Right lobe of liver (tissue), 6 donors: Measurements from ENCODE around the gene QPRT. TPM values are rescaled to one million over a fixed set of nuclear protein-coding genes. Genes with fewer than 3 reads are reported as not detected.
A peak's percentile ranks its signal among the peaks of the same experiment; 100 is the strongest.
"Not testable (repeated sequence)": the region's sequence is repeated elsewhere in the genome, so short reads cannot be mapped to it uniquely, and the experiment has no call there.

Source experiments
- ATAC-seq, 4 donors: fragments of 200-7000 bp; cut with Tn5 transposase; one replicate each; pipeline ENCODE4 v1.9.1; 2020; ENCODE audit warnings: mild to moderate bottlenecking in 4 of 4, moderate library complexity in 4 of 4
- DNase-seq, 3 donors: peaks; one replicate each; pipeline ENCODE4 v3.0.0-alpha.2; 2020
- H3K27ac ChIP-seq, 3 donors: fragments of 200-600 bp; one replicate each; pipeline ENCODE4 v1.8.0; 2022
- H3K27me3 ChIP-seq, 2 donors: fragments of 200-600 bp; one replicate each; pipeline ENCODE4 v1.8.0; 2022
- H3K36me3 ChIP-seq, 4 donors: fragments of 200-600 bp; sonication (generic) in 1 of 4; one replicate each; pipeline versions ENCODE4 v1.5.1 to v1.8.0; 2017 to 2022; ENCODE audit warnings: control low read depth in 1 of 4
- H3K4me1 ChIP-seq, 4 donors: fragments of 200-600 bp; sonication (generic) in 1 of 4; one replicate each; pipeline versions ENCODE4 v1.5.1 to v1.8.0; 2017 to 2022; ENCODE audit warnings: control low read depth in 1 of 4
- H3K4me3 ChIP-seq, 3 donors: fragments of 200-600 bp; one replicate each; pipeline ENCODE4 v1.8.0; 2022
- H3K9me3 ChIP-seq, 4 donors: fragments of 200-600 bp; sonication (generic) in 1 of 4; one replicate each; pipeline versions ENCODE4 v1.5.1 to v1.8.0; 2017 to 2022; ENCODE audit warnings: control low read depth in 1 of 4
- POLR2A ChIP-seq: fragments of 450-650 bp; IDR thresholded peaks from one replicate; pipeline ENCODE4 v1.6.1; 2017; ENCODE audit warnings: antibody characterized with exemption, mild to moderate bottlenecking
- WGBS: methylation state at CpG from one replicate; pipeline ENCODE4 v1.1.6; 2018; ENCODE audit warnings: low coverage, low lambda C conversion rate; ENCODE audit not compliant: insufficient coverage; ENCODE audit errors: missing lambda C conversion rate; 5-methylcytosine and 5-hydroxymethylcytosine counted together
- intact Hi-C, 2 donors: fragments of 100-400 bp; cut with DNase I; formaldehyde crosslinking; loops; one replicate each; pipeline versions ENCODE4 v1.11.2 to v1.14.1; 2022
- total RNA-seq, 6 experiments: library from RNA; depleted of rRNA in 2 of 6; stranded (reverse); fragments of >200 nt in 2 of 6; fragmentation: NEBNext Ultra II Directional in 3 of 6; extraction: Animal tissue kit (Norgen Biotek cat#: 25700) in 3 of 6; gene quantifications; one replicate each; pipeline versions ENCODE4 v1.1.0 to v1.2.4, GENCODE V29; 2016 to 2023
- TF ChIP-seq, protein P1 (sequence below), 4 donors: fragments of 200-600 bp in 3 of 4; fragments of 450-650 bp in 1 of 4; IDR thresholded peaks; one replicate each; pipeline versions ENCODE4 v1.5.1 to v1.8.0; 2016 to 2022; ENCODE audit warnings: antibody characterized with exemption in 4 of 4, mild to moderate bottlenecking in 2 of 4
- donor health status: DM: no; HTN: yes; CAD: no.
- donor health status: DM: no; HTN: no; CAD: no.
- donor health status: DM: no; HTN: no; CAD: no.
- donor health status: DM: no; HTN: yes; CAD: no.
- donor health status: DM: no; HTN: yes; CAD: no.

The QPRT gene
- total RNA-seq, 6 experiments from 2014 or later: 95.2 to 154 (median 128) TPM

DNA sequence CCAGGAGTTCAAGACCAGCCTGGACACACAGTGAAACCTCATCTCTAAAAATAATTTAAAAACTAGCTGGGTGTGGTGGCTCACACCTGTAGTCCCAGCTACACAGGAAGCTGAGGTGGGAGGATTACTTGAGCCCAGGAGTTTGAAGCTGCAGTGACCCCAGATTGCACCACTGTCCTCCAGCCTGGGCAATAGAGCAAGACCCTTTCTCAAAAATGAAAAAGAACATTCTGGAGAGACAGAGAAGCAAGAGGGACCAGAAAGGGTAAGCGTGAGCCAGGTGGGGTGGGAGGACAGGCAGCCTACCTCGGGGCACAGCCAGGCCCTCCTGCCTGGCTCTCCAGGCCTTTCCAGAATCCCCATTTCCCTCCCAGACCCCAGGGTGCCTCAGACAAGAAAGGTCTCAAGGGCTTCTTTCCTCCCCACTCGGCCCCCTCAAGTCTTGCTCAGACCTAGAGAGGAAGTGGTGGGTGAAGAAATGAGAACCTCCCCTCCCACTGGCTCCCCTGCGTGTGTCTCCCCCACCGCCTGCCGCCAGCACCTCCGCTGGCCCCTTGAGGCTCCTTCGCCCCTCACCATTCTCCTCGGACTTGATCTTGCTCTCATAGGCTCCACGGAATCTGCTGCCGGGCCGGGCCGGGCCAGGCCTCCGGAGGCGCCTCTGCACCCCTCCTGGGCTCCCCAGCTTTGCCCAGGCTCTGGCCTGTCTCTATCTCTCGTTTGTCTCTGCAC, 66.3 kb downstream of the QPRT start:
- Histone ChIP-seq H3K27me3 (no peaks in the 10 kb centered on the region), H3K9me3 (no peaks in the 10 kb centered on the region), H3K27ac (peak overlapping the region in 2 of 3 donors; percentile 43 to 65), H3K4me1 (no peaks in the 10 kb centered on the region), H3K36me3 (no peaks in the 10 kb centered on the region), H3K4me3 (peak overlapping the region; percentile 21 to 37 (median 33))
- DNase-seq (peak in 1 of 3 donors; percentile 19), ATAC-seq (peak; percentile 40 to 58 (median 51))
- 56% methylated on average over 10 of the region's 16 CpGs for WGBS
- TF ChIP-seq POLR2A: no peak
- TF ChIP-seq, protein P1, sequence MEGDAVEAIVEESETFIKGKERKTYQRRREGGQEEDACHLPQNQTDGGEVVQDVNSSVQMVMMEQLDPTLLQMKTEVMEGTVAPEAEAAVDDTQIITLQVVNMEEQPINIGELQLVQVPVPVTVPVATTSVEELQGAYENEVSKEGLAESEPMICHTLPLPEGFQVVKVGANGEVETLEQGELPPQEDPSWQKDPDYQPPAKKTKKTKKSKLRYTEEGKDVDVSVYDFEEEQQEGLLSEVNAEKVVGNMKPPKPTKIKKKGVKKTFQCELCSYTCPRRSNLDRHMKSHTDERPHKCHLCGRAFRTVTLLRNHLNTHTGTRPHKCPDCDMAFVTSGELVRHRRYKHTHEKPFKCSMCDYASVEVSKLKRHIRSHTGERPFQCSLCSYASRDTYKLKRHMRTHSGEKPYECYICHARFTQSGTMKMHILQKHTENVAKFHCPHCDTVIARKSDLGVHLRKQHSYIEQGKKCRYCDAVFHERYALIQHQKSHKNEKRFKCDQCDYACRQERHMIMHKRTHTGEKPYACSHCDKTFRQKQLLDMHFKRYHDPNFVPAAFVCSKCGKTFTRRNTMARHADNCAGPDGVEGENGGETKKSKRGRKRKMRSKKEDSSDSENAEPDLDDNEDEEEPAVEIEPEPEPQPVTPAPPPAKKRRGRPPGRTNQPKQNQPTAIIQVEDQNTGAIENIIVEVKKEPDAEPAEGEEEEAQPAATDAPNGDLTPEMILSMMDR (IDR thresholded peaks at IDR 0.05): no peak
- intact Hi-C loops: no loop called here

DNA sequence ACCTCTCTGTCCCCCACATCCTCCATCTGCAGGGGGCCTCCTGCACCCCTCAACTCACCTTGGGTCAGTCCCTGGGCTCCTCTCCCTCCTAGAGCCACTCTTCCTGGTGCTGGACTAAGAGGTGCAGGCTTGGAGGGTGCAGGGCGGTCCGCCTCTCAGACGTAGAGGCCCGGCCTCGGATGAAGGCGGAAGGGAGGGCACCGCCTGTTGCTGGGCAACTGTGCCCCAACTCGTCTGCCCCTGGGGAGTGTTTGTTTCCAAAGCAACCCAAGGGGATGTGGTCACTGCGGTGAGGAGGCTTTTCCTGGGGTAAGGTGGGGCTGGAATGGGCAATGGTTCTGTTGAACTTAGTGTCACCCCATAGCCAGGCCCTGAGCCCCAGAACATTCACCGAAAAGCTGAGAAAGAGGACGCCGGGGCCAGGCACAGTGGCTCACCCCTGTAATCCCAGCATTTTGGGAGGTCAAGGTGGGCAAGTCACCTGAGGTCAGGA, 66.9 kb downstream of the QPRT start, which contains the start of gene C16orf54:
Gene C16orf54 (minus strand): TSS at position 138 of the 493 bp plus-strand sequence. CDS start 1,039 bp downstream, outside the sequence.
- Histone ChIP-seq H3K4me3 (peak within 1 kb of the TSS; percentile 21 to 37 (median 33)), H3K27me3 (no peaks in the 10 kb centered on the region), H3K9me3 (no peaks in the 10 kb centered on the region), H3K27ac (peak within 1 kb of the TSS in 2 of 3 donors; percentile 43 to 65), H3K36me3 (no peaks in the 10 kb centered on the region), H3K4me1 (no peaks in the 10 kb centered on the region)
- TF ChIP-seq POLR2A: no peak
- TF ChIP-seq, protein P1 (IDR thresholded peaks at IDR 0.05): no peak
- ATAC-seq: peak; percentile 79 to 85 (median 82)
- intact Hi-C loops: no loop called here
- 45% methylated on average over 9 of the region's 12 CpGs for WGBS
- peak; percentile 67 to 85 (median 67) for DNase-seq

DNA sequence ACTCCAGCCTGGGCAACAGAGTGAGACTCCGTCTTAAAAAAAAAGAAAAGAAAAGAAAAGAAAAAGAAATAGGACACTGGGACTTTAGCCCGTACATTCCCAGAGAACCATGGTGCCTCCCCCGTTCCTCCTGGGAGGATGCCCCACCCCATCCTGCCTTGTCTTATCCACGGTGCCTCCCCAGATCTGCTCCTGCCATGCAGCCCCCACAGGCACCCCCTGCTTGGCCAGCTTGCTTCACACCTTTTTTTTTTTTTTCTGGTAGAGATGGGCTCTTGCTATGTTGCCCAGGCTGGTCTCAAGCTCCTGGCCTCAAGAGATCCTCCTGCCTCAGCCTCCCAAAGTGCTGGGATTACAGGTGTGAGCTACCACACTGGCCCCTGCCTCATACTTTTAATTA, 67.5 kb downstream of the QPRT start:
- ATAC-seq, DNase-seq, H3K36me3 ChIP-seq, H3K4me1 ChIP-seq, H3K4me3 ChIP-seq, H3K9me3 ChIP-seq, H3K27me3 ChIP-seq, intact Hi-C loops: not testable (repeated sequence)
- peak overlapping the region in 1 of 3 donors; percentile 40 for H3K27ac ChIP-seq
- WGBS: 51% methylated on average over 2 of the region's 4 CpGs

Other genes starting within 250 kb of the QPRT start
- 1 to 10 TPM; 1.7 to 6.6 (median 2.7) TPM for gene BOLA2, start 224.8 kb upstream of the QPRT start, total RNA-seq
- 10 to 100 TPM; 14.4 to 37.8 (median 25.5) TPM for gene SLX1B, start 224.6 kb upstream of the QPRT start, total RNA-seq
- 1 to 10 TPM in 4 of 6 experiments, under 1 TPM in 2; 0.33 to 9.9 (median 3.9) TPM for gene SULT1A4, start 219.3 kb upstream of the QPRT start, total RNA-seq
- 10 to 100 TPM in 5 of 6 experiments, 1 to 10 TPM in 1; 7.3 to 39.3 (median 17.4) TPM for gene NPIPB12, start 172.8 kb upstream of the QPRT start, total RNA-seq
- gene SPN, start 15.9 kb upstream of the QPRT start, total RNA-seq: 1 to 10 TPM in 4 of 6 experiments, under 1 TPM in 2; 0.60 to 3.3 (median 1.4) TPM
- gene C16orf54, start 66.8 kb downstream of the QPRT start, total RNA-seq: 1 to 10 TPM in 1 of 6 experiments, under 1 TPM in 5; 0.40 to 1.2 (median 0.66) TPM
- gene ZG16, start 99.1 kb downstream of the QPRT start, total RNA-seq: 1 to 10 TPM in 4 of 6 experiments, under 1 TPM in 2; 0.06 to 3.1 (median 1.1) TPM
- gene KIF22, start 111.6 kb downstream of the QPRT start, total RNA-seq: 10 to 100 TPM in 5 of 6 experiments, 1 to 10 TPM in 1; 9.8 to 27.1 (median 24.7) TPM
- gene MAZ, start 127.3 kb downstream of the QPRT start, total RNA-seq: 100 to 1,000 TPM in 1 of 6 experiments, 10 to 100 TPM in 5; 42.9 to 106 (median 60.7) TPM
- gene PRRT2, start 133.0 kb downstream of the QPRT start, total RNA-seq: under 1 TPM in 4 of 6 experiments, not detected in 2; 0.15 to 0.98 (median 0.51) TPM
- gene PAGR1, start 137.0 kb downstream of the QPRT start, total RNA-seq: 10 to 100 TPM in 5 of 6 experiments, 1 to 10 TPM in 1; 8.5 to 26.1 (median 11.5) TPM
- 100 to 1,000 TPM in 2 of 6 experiments, 10 to 100 TPM in 4; 37.4 to 112 (median 77.8) TPM for gene MVP, start 141.3 kb downstream of the QPRT start, total RNA-seq
- 10 to 100 TPM; 35.1 to 96.6 (median 58.2) TPM for gene CDIPT, start 184.0 kb downstream of the QPRT start, total RNA-seq
- gene SEZ6L2, start 220.4 kb downstream of the QPRT start, total RNA-seq: under 1 TPM; 0.15 to 0.56 (median 0.32) TPM
- under 1 TPM in 2 of 6 experiments, not detected in 4; 0.38 to 0.50 TPM for gene ASPHD1, start 221.3 kb downstream of the QPRT start, total RNA-seq
- gene KCTD13, start 247.0 kb downstream of the QPRT start, total RNA-seq: 10 to 100 TPM in 1 of 6 experiments, 1 to 10 TPM in 5; 5.4 to 13.5 (median 7.2) TPM